Stimulated activated CD4-positive, alpha-beta T cell treated with anti-CD3 and anti-CD28 coated beads, Interleukin-1b, Interleukin-23, amount 100 ng/mL, for 24 hours (primary cell): ENCODE data around the gene MIPOL1.

Experiments used
- DNase-seq, 4 experiments: peaks; one replicate each; pipeline ENCODE4 v3.0.0-alpha.2; 2020; ENCODE audit warnings: low read depth in 4 of 4, low spot score in 1 of 4

The MIPOL1 gene

DNA sequence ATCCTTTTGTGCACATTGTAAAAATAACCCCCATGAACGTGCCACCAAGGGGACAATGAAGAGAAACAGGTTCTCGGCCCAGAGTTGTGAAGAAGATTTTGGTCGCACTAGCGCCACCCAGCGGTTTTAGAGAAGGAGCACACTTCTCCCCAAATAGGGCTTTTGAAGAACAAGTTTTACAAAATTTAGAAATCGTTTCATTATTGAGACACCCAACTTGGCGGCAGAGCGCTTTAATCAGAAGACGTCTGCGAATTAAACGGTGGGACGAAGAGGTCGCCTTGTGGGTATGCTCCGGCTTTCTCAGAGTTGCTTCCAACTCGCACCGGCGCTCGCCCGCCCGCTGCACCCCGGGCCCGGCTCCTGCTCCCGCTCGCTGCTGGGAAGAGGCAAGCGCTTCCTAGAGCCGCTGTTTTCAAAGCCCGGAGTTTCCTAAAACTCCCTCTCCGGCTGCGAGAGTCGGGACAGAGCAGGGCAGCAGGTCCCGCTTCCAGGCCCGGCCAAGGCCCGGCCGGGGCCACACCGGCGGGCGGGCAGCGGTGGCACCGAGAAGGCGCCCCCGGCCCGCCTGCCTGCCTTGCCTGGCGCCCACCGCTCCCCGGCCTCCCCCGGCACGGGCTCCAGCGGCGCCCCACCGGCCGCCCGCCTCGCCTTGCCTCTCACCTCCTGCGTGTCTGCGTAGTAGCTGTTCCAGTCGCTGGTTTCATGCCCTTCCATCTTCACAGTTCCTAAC is 396.7 kb downstream of the MIPOL1 start:
- DNase-seq = no peak

DNA sequence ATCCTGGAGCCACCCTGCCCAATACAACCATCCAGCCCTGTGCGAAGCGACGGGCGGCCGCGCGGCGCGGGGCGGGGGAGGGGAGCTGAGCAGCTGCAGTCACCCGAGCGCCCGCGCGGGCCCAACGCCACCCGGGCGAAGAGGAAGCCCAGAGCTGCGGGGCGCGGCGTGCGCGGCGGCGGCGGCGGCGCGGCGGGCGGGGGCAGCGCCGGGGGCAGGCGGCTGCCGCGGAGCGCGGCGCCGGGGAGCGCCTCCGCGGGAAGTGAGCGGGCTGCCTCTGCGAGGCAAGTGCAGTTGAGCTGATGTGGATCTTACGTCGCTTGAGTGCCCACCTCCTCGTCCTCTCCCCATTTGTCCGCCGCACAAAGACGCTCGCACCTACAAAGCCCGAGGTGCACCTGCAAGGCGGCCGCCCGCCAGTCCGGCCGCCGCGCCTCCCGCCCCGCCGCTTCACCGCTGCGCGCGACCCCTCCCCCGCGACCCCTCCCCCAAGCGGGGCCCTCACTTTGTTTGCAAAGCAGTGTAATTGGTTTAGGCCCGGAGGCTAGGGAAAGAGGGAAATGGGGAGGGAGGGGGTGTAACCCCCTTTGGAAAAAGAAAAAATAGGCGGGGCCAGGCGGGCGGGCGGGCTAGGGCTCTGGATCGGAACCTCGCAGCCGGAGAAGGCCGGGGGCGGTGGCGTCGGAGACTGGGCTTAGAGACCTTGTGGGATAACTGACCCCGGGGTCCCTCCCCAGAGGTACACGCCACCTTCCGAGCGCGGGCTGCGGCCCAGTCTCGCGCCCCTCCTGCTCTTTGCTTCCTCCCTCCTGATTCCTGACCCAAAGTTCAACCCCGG is 397.5 kb downstream of the MIPOL1 start, which contains the start of the genes FOXA1 and TTC6:
FOXA1 (minus strand) TSS at position 279 of the 838 bp plus-strand sequence; CDS start at position 2, 277 bp downstream.
TTC6 (plus strand) TSS at position 659 of the 838 bp plus-strand sequence. CDS start 26,436 bp downstream, outside the sequence.
- DNase-seq = no peak

DNA sequence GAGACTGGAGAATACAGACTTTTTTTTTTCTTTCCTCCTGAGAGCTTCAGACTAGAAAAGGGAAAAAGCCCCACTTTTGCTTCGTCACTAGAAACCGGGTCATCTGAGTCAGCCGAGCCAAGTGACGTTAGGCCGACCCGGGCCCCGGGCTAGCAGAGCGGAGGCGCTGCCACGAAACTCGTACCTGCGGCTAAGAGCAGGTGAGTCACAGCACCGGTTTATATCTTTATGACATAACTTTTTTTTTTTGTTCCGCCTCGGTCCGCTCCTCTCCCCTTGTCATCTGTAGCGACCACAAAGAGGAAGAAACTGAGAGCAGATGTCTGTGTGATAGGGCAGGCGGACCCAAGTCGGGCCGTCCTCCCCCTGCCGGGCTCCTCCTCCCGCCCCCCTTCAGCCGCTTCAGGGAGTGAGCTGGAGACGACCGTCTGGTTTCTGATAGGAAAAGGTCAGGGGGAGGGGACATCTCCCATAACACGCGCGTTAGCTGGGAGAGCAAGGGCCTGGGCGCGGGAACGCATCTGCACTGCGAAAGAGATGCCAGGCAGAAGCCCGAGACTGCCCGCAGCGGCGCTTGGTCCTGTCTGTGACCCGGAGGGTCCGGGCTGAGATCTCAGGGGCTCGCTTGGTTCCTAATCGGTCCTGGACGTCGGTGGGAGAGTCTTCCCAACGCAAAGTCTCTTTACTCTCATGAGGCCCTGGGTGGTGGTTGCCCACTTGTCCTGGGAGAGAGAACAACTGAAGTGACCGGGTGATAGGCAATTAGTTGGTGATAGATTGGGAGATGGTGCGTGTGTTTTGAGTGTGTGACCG is 398.3 kb downstream of the MIPOL1 start:
- peak; percentile 32 to 77 (median 49) for DNase-seq

DNA sequence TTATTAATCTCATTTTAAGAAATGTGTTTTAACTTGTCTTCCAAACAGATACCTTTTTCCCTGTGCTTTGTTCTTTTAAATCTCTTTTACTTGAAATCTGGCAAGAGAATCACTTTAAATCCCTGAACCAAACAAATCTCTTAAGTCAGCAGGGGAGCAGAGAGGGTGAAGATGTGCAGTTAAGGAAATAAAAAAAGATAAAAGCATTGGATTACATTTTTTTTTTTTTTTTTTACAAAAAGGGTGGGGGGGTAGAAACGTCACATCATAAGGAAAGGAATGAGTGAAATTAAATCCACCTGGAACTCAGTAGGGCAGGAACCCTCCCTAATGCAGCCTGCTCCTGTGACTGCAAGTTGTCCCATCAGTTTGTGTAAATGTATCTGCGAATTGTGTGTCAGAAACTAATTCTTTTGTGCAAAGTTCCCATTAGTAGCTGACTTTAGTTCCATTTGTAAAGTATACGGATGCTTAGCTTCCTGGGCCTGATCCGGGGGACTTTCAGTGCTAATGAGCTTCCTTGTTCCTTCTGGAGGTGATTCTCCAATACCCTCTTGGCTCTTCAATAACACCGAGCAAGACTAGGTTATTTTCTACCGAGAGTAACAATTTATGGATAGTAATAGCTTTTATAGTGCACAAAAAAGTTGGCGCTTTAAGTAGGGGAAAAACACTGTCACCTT is 399.2 kb downstream of the MIPOL1 start:
- DNase-seq = no peak

DNA sequence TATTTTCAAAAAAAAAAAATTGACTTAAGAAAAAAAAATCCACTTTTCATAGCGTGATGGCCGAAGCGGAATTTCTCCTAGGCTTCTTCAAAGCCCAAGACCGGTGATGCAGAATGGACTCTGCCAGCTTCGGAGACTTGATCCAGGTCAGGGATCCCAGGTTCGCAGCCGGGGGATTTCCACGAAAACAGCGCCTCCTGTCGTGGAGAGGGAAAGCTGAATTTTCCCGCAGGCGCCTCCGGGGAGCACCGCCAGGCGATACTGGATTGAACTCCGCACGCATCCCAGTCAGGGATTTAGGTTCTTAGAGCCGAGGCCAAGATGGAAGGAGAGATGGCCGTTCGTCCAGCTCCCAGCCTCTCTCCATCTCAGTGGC is 399.8 kb downstream of the MIPOL1 start:
- no peak for DNase-seq

DNA sequence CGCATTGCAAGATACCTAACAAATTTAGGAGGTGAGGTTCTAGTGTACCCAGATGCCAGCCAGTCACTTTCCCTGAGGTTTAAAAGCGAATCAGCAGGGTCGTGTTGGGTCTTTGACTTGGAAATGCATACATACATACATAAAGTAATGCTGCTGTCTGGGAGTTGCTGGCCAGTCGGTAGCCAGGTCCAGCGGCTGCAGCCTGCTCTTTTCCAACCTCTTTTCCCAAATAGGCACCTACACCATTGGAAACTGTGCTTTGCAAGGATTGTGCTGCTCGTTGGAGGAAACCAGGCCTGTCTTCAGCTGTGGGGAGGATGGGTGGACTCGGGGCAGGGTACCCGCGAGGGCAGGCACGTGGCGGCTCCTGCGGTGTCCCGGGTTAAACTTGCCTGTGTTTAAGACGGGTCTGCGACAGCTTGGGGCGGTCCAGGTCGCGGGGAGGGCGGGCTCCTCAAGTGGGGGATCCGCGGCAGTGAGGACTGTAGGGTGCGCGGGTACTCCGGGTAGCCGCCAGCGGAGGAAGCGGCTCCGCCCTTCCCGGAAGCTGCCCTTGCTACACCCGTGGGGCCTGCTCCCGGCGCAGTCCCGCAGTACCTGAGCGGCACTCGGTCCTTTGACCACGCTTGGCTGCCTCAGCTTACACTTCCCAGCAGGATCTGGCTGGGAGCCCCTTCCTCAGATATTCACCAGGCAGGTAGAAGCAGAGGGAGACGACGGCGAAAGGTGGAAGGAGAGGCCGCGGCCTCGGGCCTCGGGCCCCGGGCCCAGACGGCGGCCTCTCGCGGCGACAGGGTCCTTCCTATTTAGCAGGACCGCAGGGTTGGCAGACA is 400.4 kb downstream of the MIPOL1 start:
- no peak for DNase-seq

DNA sequence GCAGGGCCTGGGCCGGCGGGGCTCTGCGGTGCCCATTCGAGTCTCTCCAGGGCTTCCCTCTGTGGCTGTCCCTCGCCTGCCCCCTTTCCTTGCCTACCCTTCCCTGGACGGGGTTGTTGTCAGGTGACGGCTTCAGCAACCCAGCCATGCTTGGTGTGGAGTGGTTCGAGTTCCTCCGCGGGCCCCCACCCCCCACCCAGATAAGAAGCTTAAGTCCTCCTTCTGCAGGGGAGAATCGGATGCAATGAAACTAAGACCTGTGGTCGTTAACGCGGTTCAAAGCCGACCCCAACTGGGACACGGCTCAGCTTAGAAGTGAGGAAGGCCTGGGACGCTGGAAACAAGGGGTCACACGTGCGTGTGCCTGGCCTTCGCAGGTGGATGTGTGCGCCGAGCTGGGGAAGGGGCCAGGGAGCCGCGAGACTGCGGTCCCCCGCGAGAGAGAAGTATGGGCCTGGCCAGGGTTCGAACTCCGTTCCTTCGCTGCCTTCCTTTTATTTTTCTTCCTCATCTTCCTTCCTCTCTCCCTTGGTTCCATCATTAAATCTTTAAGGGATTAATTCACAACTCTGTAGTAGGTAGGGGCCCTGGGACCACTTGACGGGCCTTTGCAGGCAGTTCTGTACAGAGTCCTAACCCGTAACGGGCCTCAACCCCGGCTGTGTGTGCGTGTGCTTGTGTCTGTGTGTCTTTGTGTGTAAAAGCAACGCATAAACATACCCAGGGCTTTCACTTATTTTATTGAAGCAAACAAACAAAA is 401.2 kb downstream of the MIPOL1 start:
- DNase-seq = no peak

DNA sequence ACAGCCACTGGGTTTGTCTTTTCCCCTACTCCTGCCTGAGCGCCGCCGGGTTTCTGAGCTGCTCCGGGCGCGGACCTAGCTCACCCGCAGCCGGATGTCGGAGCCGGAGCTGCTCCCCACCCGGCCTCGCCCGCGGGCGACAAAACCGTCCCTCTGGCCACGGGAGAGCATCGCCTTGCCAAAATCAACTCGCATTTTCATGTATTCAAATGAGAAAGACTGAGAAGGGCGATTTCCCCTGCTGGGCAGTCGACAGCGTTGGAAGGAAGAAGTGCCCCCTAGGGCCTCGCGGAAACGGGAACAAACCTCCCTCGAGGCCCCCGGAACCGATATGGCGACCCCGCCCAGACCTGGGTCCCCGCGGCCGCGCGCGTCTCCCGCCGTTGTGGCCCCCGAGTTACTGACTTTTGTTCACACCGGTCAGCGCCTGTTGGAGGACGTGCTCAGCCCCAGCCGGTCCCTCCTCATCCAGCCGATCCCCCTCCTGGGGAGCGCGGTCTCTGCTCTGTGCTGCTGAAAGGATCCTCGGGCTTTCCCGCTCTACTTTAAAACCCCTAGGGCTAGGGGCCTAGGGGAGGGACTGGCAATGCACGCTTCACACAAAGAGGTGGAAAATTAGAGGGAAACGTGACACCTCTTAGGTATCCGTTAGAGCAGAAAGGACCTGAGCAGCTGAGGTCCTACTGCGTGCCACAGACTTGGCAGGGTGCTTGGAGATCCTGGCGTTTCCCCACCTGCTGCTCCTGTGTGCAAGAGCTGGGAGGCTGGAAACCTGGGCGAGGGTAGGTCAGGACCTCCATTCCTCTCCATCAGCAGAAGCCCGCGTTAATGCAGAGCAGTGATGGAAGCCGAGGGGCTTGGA is 402.0 kb downstream of the MIPOL1 start:
- DNase-seq = no peak

DNA sequence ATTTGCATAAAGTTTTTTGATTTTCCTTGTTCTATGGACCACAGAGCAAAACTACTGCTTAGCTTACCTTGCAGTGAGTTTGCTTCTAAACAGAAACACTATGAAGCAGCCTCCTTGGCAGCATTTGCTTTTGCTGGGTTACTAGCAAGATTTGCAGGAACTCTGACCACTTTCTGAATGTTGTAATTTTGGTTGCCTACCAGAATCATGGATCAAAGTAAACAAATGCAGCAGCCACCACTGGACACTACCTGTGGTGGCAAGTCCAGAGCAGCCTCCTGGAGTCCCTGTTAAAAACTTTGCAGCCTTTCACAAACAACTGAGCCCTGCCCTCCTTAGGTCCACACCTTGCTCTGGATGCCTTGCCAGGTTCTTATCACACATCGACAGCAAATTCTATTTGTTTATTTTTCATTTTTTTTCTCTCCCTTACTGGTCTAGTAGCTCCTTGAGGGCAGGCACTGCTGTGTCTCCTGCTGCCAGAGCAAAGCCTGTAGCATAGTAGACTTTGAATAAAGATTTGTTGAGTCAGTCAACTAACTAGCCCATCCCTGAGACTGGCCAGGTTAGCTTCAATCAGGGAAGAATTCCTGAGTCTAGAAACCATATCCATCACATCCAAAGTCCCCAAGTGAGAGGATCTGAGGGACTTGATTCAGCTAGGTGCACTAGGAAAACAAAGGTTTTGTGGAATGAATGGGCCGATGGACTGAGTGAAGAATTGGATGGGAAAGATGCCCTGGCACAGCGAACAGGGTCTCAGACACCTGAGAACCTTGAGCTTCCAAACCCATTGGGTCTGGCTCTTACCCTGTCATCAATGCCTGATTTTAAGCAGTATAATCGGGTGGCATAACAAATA is 403.4 kb downstream of the MIPOL1 start:
- DNase-seq = no peak

DNA sequence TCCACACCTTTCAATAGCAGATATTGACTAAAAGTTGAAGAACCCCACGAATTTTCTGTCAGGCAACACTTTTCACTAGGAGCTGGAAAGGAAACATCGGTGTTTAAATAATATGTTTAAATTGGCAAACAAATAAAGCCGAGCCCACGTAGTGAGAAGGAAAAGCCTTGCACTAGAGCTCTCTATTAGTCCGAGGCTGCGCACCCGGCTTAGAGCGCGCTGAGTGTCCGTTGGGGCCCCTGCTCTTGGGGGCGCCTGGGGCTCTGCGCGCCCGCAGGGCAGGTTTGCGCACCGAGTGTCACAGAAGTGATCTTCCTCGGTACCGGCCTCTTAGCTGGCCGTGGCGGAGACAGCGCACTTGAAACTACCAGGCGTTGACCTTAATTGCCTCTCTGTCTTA is 404.1 kb downstream of the MIPOL1 start:
- no peak for DNase-seq
